NT2/D1 (cell line): ENCODE data around the gene TSHZ3.

Source experiments
- SUZ12 ChIP-seq: IDR thresholded peaks from 2 replicates; pipeline ENCODE4 v1.6.1; 2011; ENCODE audit not compliant: insufficient read length, insufficient read depth; ENCODE audit errors: extremely low read depth
- YY1 ChIP-seq: IDR thresholded peaks from 2 replicates; pipeline ENCODE4 v1.6.1; 2011; ENCODE audit not compliant: insufficient read length, insufficient read depth
- ZNF274 ChIP-seq: IDR thresholded peaks from 2 replicates; pipeline ENCODE4 v1.6.1; 2011; ENCODE audit warnings: mild to moderate bottlenecking, low read depth, low read length

GRCh38 chr19:31261019-31261602 lies 88.1 kb downstream of the TSHZ3 start:
- no peak for TF ChIP-seq SUZ12
- TF ChIP-seq YY1: no peak
- no peak for TF ChIP-seq ZNF274
